Endothelial cell of hepatic sinusoid (primary cell): ENCODE measurements around the gene BAK1.
"Not testable (repeated sequence)": the region's sequence is repeated elsewhere in the genome, so short reads cannot be mapped to it uniquely, and the experiment has no call there.

ENCODE experiments used
- in situ Hi-C: cut with HindIII; loops from 2 replicates; pipeline ENCODE4 v1.10.0; 2017; ENCODE audit warnings: low sequenced_read_pairs

Gene BAK1

GRCh38 chr6:33558801-33559200, 21.3 kb downstream of the BAK1 start:
- in situ Hi-C loops: no loop called here

- in situ Hi-C loops: no loop called here
Measured at GRCh38 chr6:33557376-33557775, 22.7 kb downstream of the BAK1 start.

- in situ Hi-C loops: not testable (repeated sequence)
Measured at GRCh38 chr6:33552883-33553282, 27.2 kb downstream of the BAK1 start.

- in situ Hi-C loops: no loop called here
Measured at GRCh38 chr6:33552252-33552651, 27.8 kb downstream of the BAK1 start.

- in situ Hi-C loops: no loop called here
Measured at GRCh38 chr6:33551538-33551937, 28.5 kb downstream of the BAK1 start.

GRCh38 chr6:33549896-33550295, 30.2 kb downstream of the BAK1 start:
- in situ Hi-C loops: no loop called here

GRCh38 chr6:33549196-33549595, 30.9 kb downstream of the BAK1 start:
- in situ Hi-C loops: no loop called here

GRCh38 chr6:33547499-33547898, 32.6 kb downstream of the BAK1 start:
- in situ Hi-C loops: no loop called here

GRCh38 chr6:33546766-33547165, 33.3 kb downstream of the BAK1 start:
- in situ Hi-C loops: no loop called here

GRCh38 chr6:33545292-33545691, 34.8 kb downstream of the BAK1 start:
- in situ Hi-C loops: not testable (repeated sequence)

GRCh38 chr6:33543116-33543515, 37.0 kb downstream of the BAK1 start:
- in situ Hi-C loops: no loop called here

- in situ Hi-C loops: no loop called here
Measured at GRCh38 chr6:33540768-33541167, 39.3 kb downstream of the BAK1 start.

GRCh38 chr6:33534702-33535101, 45.4 kb downstream of the BAK1 start:
- in situ Hi-C loops: no loop called here

GRCh38 chr6:33533163-33533869, 46.8 kb downstream of the BAK1 start:
- in situ Hi-C loops: not testable (repeated sequence)

- in situ Hi-C loops: not testable (repeated sequence)
Measured at GRCh38 chr6:33532431-33532830, 47.6 kb downstream of the BAK1 start.

GRCh38 chr6:33530617-33531016, 49.5 kb downstream of the BAK1 start:
- in situ Hi-C loops: not testable (repeated sequence)
